ENCODE data around the gene ZNF695.
"Not testable (repeated sequence)": the region's sequence is repeated elsewhere in the genome, so short reads cannot be mapped to it uniquely, and the experiment has no call there.

ZNF695 gene

GRCh38 chr1:247007511-247008405, at the start of gene ZNF695:
TSS of gene ZNF695 (minus strand) at chr1:247008057. CDS start at chr1:247007908, 149 bp downstream.
- DNase-seq, result no peak

GRCh38 chr1:247056071-247056470, 48.2 kb upstream of the ZNF695 start:
- no peak for DNase-seq

GRCh38 chr1:247054992-247055415, 47.1 kb upstream of the ZNF695 start:
- DNase-seq, result no peak

DNA sequence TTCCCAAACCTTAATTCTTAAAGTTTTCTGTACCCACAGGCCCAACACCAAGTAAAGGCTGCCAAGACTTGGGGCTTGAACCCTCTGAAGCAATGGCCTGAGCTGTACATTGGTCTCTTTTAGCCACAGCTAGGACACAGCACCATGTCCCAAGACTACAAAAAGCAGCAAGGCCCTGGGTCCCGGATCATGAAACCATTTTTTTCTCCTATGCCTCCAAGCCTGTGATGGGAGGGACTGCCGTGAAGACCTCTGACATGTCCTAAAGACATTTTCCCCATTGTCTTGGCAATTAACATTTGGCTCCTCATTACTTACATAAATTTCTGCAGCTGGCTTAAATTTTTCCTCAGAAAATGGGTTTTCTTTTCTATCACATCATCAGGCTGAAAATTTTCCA, 39.8 kb upstream of the ZNF695 start:
- DNase-seq, result no peak

DNA sequence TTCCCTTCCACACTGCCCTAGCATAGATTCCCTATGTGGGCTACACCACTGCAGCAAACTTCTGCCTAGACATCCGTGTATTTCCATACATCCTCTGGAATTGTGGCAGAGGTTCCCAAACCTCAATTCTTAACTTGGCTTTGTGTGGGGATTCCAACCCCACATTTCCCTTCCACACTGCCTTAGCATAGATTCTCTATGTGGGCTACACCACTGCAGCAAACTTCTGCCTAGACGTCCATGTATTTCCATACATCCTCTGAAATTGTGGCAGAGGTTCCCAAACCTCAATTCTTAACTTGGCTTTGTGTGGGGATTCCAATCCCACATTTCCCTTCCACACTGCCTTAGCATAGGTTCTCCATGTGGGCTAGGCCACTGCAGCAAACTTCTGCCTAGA, 39.4 kb upstream of the ZNF695 start:
- no peak for DNase-seq

GRCh38 chr1:247043406-247043805, 35.5 kb upstream of the ZNF695 start:
- no peak for DNase-seq

GRCh38 chr1:247037511-247038320, 29.9 kb upstream of the ZNF695 start:
- no peak for DNase-seq

- not testable (repeated sequence) for DNase-seq
Measured at GRCh38 chr1:247032306-247032705, 24.4 kb upstream of the ZNF695 start.

DNA sequence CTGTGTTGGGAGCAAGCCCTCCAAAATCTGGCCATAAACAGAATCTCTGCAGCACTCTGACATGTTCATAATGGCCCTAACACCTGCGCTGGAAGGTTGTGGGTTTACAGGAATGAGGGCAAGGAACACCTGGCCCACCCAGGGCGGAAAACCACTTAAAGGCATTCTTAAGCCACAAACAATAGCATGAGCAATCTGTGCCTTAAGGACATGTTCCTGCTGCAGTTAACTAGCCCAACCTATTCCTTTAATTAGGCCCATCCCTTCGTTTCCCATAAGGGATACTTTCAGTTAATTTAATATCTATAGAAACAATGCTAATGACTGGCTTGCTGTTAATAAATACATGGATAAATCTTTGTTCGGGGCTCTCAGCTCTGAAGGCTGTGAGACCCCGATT, 16.8 kb upstream of the ZNF695 start:
- DNase-seq, result not testable (repeated sequence)

- DNase-seq, result no peak
Measured at GRCh38 chr1:247013391-247013790, 5.5 kb upstream of the ZNF695 start.

GRCh38 chr1:247008406-247008799, 546 bp upstream of the ZNF695 start:
- no peak for DNase-seq

- DNase-seq, result not testable (repeated sequence)
Measured at GRCh38 chr1:247004081-247004480, 3.8 kb downstream of the ZNF695 start.

- no peak for DNase-seq
Measured at GRCh38 chr1:246989901-246990300, 18.0 kb downstream of the ZNF695 start.

GRCh38 chr1:246988316-246988715, 19.5 kb downstream of the ZNF695 start:
- DNase-seq, result no peak

DNA sequence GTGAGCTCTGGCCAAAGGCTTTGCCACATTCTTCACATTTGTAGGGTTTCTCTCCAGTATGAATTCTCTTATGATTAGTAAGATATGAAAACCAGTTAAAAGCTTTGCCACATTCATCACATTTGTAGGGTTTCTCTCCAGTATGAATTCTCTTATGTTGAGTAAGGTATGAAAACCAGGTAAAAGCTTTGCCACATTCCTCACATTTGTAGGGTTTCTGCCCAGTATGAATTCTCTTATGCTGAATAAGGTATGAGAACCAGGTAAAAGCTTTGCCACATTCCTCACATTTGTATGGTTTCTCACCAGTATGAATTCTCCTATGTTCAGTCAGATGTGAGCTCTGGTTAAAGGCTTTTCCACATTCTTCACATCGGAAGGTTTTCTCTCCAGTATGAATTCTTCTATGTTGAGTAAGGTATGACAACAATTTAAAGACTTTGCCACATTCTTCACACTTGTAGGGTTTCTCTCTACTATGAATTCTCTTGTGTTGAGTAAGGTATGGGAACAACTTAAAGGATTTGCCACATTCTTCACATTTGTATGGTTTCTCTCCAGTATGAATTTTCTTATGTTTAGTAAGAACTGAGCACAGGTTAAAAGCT, 20.7 kb downstream of the ZNF695 start:
- no peak for DNase-seq

DNA sequence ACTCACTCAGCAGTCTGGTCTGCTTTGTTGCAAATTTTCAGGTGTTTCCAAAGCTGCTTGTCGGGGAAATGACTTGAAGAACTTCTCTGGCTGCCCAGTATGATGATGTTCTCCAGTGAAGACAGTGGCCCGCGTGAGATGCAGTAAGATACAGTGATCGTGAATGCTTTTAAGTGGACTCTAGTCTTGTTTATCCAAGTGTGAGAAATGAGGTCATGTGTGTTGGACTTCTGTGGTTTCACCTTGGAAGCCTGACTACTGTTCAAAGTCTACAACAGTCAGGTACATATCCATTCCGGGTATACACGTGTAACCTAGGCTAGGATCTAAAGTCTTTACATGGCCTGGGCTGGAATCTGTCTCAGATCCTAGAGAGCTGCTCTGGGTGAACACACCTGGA, 29.1 kb downstream of the ZNF695 start:
- DNase-seq, result no peak

- no peak for DNase-seq
Measured at GRCh38 chr1:246978281-246978680, 29.6 kb downstream of the ZNF695 start.

GRCh38 chr1:246971969-246972368, 35.9 kb downstream of the ZNF695 start:
- no peak for DNase-seq

DNA sequence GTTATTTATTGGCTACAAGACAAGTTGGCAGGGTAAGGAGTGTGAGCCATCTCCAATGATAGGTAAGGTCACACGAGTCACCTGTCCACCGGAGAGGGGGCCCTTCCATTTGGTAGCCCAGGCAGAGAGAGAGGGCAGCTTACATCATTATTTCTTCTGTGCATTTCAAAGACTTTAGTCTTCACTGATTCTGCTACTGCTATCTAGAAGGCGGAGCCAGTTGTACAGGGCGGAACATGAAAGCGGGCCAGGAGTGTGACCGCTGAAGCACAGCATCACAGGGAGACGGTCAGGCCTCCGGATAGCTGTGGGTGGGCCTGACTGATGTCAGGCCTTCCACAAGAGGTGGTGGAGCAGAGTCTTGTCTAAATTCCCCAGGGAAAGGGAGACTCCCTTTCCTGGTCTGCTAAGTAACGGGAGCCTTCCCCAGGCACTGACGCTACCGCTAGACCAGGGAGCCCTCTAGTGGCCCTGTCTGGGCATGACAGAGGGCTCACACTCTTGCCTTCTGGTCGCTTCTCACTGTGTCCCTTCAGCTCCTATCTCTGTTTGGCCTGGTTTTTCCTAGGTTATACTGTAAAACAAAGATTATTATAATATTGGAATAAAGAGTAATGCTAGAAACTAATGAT, 36.7 kb downstream of the ZNF695 start:
- DNase-seq, result no peak

- no peak for DNase-seq
Measured at GRCh38 chr1:246969621-246970020, 38.2 kb downstream of the ZNF695 start.

- DNase-seq, result no peak
Measured at GRCh38 chr1:246966502-246966901, 41.4 kb downstream of the ZNF695 start.

GRCh38 chr1:246959944-246960693, 47.7 kb downstream of the ZNF695 start:
- no peak for DNase-seq
